ENCODE data around the gene STAT4. TPM values are rescaled to one million over a fixed set of nuclear protein-coding genes. Genes with fewer than 3 reads are reported as not detected.

STAT4 gene
- total RNA-seq, 1 experiment from 2014 or later: 0.85 TPM

DNA sequence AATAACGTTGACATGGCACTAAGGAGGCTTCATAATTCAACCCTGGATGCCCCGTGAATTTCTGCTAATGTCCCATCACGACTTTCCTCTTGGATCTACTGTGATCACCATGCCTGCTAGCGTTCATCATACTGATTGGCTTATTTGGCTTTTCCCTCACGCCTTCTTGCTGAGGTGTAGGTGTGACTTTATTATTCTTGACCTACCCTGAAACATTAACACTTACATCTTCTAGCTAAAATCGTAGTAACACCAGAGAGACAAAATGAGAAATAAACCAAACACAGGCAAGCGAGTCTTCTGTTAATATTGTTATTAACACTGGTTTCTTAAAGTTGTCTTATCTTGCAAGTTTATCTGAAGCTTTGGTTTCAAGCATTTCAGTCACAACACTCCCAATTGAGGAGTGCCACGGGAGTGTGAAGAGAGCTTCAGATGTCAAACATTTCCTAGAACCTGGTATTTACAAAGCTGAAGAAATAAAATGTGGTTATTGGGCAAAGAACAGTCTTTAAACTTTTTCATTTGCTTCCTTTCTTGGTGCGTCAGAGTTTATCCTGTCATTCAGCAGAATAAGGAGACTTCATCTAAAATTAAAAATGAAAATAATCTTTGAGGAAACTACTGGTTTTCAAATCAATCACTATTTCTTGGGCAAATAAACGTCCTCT is 121.4 kb downstream of the STAT4 start:
- no TSS peak for BruUV-seq (replicated peaks)
- no peak for TF ChIP-seq CTCF (IDR thresholded peaks at IDR 0.05; ENCODE audit: unreplicated experiment)
- Mint-ChIP-seq H3K9me3 (ENCODE audit: low read depth, unreplicated experiment) (peaks cover 4% of the 10 kb centered on the region), H3K4me3 (ENCODE audit: low read depth, unreplicated experiment) (no peak overlapping the region), H3K36me3 (ENCODE audit: insufficient read depth, unreplicated experiment) (no peaks in the 10 kb centered on the region), H3K27ac (ENCODE audit: unreplicated experiment) (no peak overlapping the region), H3K4me1 (ENCODE audit: low read depth, unreplicated experiment) (peaks cover 13% of the 10 kb centered on the region), H3K27me3 (ENCODE audit: unreplicated experiment) (no peaks in the 10 kb centered on the region)
- DNase-seq: no peak
- intact Hi-C loops (cut with micrococcal nuclease; ENCODE audit: unreplicated experiment): no loop called here
- CTCF ChIA-PET: no interaction called here

- no peak for DNase-seq
- no peaks in the 10 kb centered on the region for H3K36me3 Mint-ChIP-seq (ENCODE audit: insufficient read depth, unreplicated experiment)
- CTCF ChIA-PET: no interaction called here
- peaks cover 4% of the 10 kb centered on the region for H3K9me3 Mint-ChIP-seq (ENCODE audit: low read depth, unreplicated experiment)
- no TSS peak for BruUV-seq (replicated peaks)
- H3K27me3 Mint-ChIP-seq (ENCODE audit: unreplicated experiment): no peaks in the 10 kb centered on the region
- no peak for TF ChIP-seq CTCF (IDR thresholded peaks at IDR 0.05; ENCODE audit: unreplicated experiment)
- intact Hi-C loops (cut with micrococcal nuclease; ENCODE audit: unreplicated experiment): no loop called here
- no peak overlapping the region for H3K27ac Mint-ChIP-seq (ENCODE audit: unreplicated experiment)
- peaks cover 10% of the 10 kb centered on the region for H3K4me1 Mint-ChIP-seq (ENCODE audit: low read depth, unreplicated experiment)
- H3K4me3 Mint-ChIP-seq (ENCODE audit: low read depth, unreplicated experiment): no peak overlapping the region
Measured at GRCh38 chr2:191026377-191026776, 124.4 kb downstream of the STAT4 start.

DNA sequence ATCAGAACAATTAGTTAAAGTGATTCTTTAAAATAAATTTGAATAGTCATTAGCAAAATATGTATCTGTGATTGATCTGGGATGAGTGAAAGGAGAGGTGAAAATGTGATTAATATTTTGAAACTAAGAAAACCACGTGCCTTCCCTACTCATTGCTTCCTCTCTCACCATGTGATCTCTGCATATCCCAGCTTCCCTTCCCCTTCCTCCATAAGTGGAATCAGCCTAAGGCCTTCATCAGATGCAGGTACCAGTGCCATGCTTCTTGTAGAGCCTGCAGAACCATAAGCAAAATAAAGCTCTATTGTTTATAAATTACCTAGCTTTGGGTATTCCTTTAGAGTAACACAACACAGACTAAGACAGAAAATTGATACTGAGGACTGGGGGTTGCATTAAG is 125.7 kb downstream of the STAT4 start:
- Mint-ChIP-seq H3K36me3 (ENCODE audit: insufficient read depth, unreplicated experiment) (no peaks in the 10 kb centered on the region), H3K27me3 (ENCODE audit: unreplicated experiment) (no peaks in the 10 kb centered on the region), H3K27ac (ENCODE audit: unreplicated experiment) (no peak overlapping the region), H3K4me3 (ENCODE audit: low read depth, unreplicated experiment) (no peak overlapping the region), H3K4me1 (ENCODE audit: low read depth, unreplicated experiment) (no peaks in the 10 kb centered on the region), H3K9me3 (ENCODE audit: low read depth, unreplicated experiment) (peaks cover 4% of the 10 kb centered on the region)
- no TSS peak for BruUV-seq (replicated peaks)
- CTCF ChIA-PET: no interaction called here
- no peak for DNase-seq
- intact Hi-C loops (cut with micrococcal nuclease; ENCODE audit: unreplicated experiment): no loop called here
- TF ChIP-seq CTCF (IDR thresholded peaks at IDR 0.05; ENCODE audit: unreplicated experiment): no peak

GRCh38 chr2:191023235-191023679 is 127.5 kb downstream of the STAT4 start:
- H3K9me3 Mint-ChIP-seq (ENCODE audit: low read depth, unreplicated experiment): peaks cover 4% of the 10 kb centered on the region
- TF ChIP-seq CTCF (IDR thresholded peaks at IDR 0.05; ENCODE audit: unreplicated experiment): no peak
- H3K4me3 Mint-ChIP-seq (ENCODE audit: low read depth, unreplicated experiment): no peak overlapping the region
- intact Hi-C loops (cut with micrococcal nuclease; ENCODE audit: unreplicated experiment): no loop called here
- no peaks in the 10 kb centered on the region for H3K36me3 Mint-ChIP-seq (ENCODE audit: insufficient read depth, unreplicated experiment)
- no peak overlapping the region for H3K27ac Mint-ChIP-seq (ENCODE audit: unreplicated experiment)
- BruUV-seq (replicated peaks): no TSS peak
- no peaks in the 10 kb centered on the region for H3K27me3 Mint-ChIP-seq (ENCODE audit: unreplicated experiment)
- DNase-seq: no peak
- CTCF ChIA-PET: no interaction called here
- peaks cover 13% of the 10 kb centered on the region for H3K4me1 Mint-ChIP-seq (ENCODE audit: low read depth, unreplicated experiment)
